Tibial artery (tissue), 4 donors: Measurements from ENCODE around the gene ZCCHC10.

Experiments used
- DNase-seq, 2 donors: peaks; one replicate each; pipeline ENCODE4 v3.0.0-alpha.2; 2019
- H3K27ac ChIP-seq, 2 donors: fragments of 200-600 bp; sonication (generic) in 1 of 2; 1 replicate in 1 of 2; 2 replicates in 1 of 2; pipeline ENCODE4 v1.5.1; 2018 to 2019; ENCODE audit warnings: mild to moderate bottlenecking in 1 of 2
- H3K27me3 ChIP-seq, 2 donors: fragments of 200-600 bp; sonication (generic) in 1 of 2; one replicate each; pipeline versions ENCODE4 v1.5.1 to v1.6.0; 2016 to 2019
- H3K36me3 ChIP-seq, 3 donors: fragments of 200-600 bp; sonication (generic) in 2 of 3; one replicate each; pipeline ENCODE4 v1.5.1; 2016 to 2019; ENCODE audit warnings: mild to moderate bottlenecking in 2 of 3
- H3K4me1 ChIP-seq, 4 donors: fragments of 200-600 bp; sonication (generic) in 2 of 4; 1 replicate in 3 of 4; 2 replicates in 1 of 4; pipeline ENCODE4 v1.5.1; 2016 to 2019
- H3K4me3 ChIP-seq, 2 donors: fragments of 200-600 bp; sonication (generic) in 1 of 2; 1 replicate in 1 of 2; 2 replicates in 1 of 2; pipeline ENCODE4 v1.5.1; 2018 to 2019; ENCODE audit warnings: mild to moderate bottlenecking in 2 of 2
- H3K9me3 ChIP-seq, 3 donors: fragments of 200-600 bp; sonication (generic) in 1 of 3; one replicate each; pipeline ENCODE4 v1.5.1; 2016 to 2019
- CTCF ChIP-seq, 2 experiments: fragments of 200-600 bp in 1 of 2; fragments of 450-650 bp in 1 of 2; IDR thresholded peaks; one replicate each; pipeline ENCODE4 v1.5.1; 2017 to 2019; ENCODE audit warnings: antibody characterized with exemption in 2 of 2, mild to moderate bottlenecking in 1 of 2, moderate library complexity in 1 of 2
- intact Hi-C: fragments of 100-400 bp; cut with DNase I; formaldehyde crosslinking; loops from one replicate; pipeline ENCODE4 v1.15.0; 2023; ENCODE audit warnings: low total_unique reads

The ZCCHC10 gene

GRCh38 chr5:132952829-132953228 is 73.5 kb downstream of the ZCCHC10 start:
- H3K27ac ChIP-seq = no peak overlapping the region
- no peak overlapping the region for H3K4me3 ChIP-seq
- no peak for DNase-seq
- H3K4me1 ChIP-seq = peaks cover 0 to 86% (median 37%) of the 10 kb centered on the region in 4 donors
- no peak for TF ChIP-seq CTCF (IDR thresholded peaks at IDR 0.05)
- intact Hi-C loops = no loop called here
- no peaks in the 10 kb centered on the region for H3K9me3 ChIP-seq
- no peaks in the 10 kb centered on the region for H3K27me3 ChIP-seq
- peaks cover 0 to 8% (median 6%) of the 10 kb centered on the region in 3 donors for H3K36me3 ChIP-seq

DNA sequence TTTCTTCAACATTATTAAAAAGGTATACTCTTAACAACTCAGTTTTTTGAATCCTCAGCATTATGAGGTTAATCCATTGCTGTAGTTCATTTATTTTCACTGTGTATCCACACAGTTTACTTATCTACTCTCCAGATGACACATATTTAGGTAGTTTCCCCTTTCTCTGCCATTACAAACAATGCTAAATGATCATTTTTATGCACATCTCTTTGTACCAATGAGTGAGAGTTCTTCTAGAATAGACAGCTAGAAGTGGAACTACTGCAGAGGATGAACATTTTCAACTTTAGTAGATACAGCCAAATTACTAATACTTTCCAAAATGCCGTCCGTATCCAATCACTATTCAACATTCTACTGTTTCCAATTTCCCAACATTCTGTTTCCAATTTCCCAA is 74.5 kb downstream of the ZCCHC10 start:
- Histone ChIP-seq H3K36me3 (peaks cover 0 to 8% (median 6%) of the 10 kb centered on the region in 3 donors), H3K4me1 (peaks cover 0 to 87% (median 38%) of the 10 kb centered on the region in 4 donors), H3K27ac (no peak overlapping the region), H3K9me3 (no peaks in the 10 kb centered on the region), H3K4me3 (no peak overlapping the region), H3K27me3 (no peaks in the 10 kb centered on the region)
- no peak for TF ChIP-seq CTCF (IDR thresholded peaks at IDR 0.05)
- intact Hi-C loops = no loop called here
- DNase-seq = no peak

DNA sequence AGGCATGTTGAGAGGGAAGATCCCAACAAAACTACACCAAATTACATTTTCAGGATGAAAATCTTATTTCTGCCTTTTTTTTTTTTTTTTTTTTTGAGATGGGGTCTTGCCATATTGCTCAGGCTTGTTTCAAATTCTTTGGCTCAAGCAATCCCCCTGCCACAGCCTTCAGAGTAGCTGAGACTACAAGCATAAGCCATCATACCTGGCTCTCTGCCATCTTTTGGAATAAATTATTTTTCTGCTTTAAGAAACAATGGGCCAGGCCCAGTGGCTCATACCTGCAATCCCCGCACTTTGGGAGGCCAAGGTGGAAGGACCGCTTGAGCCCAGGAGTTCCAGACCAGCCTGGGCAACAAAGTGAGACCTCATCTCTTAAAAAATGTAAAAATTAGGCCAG is 77.2 kb downstream of the ZCCHC10 start:
- intact Hi-C loops = no loop called here
- Histone ChIP-seq H3K9me3 (no peaks in the 10 kb centered on the region), H3K27ac (no peak overlapping the region), H3K4me1 (peaks cover 0 to 87% (median 38%) of the 10 kb centered on the region in 4 donors), H3K27me3 (no peaks in the 10 kb centered on the region), H3K36me3 (no peaks in the 10 kb centered on the region), H3K4me3 (no peak overlapping the region)
- no peak for DNase-seq
- no peak for TF ChIP-seq CTCF (IDR thresholded peaks at IDR 0.05)

GRCh38 chr5:132947671-132948070 is 78.7 kb downstream of the ZCCHC10 start:
- H3K36me3 ChIP-seq = no peaks in the 10 kb centered on the region
- H3K4me1 ChIP-seq = peaks cover 0 to 87% (median 32%) of the 10 kb centered on the region in 4 donors
- H3K4me3 ChIP-seq = no peak overlapping the region
- TF ChIP-seq CTCF (IDR thresholded peaks at IDR 0.05) = no peak
- H3K27me3 ChIP-seq = no peaks in the 10 kb centered on the region
- intact Hi-C loops = no loop called here
- DNase-seq = no peak
- H3K27ac ChIP-seq = no peak overlapping the region
- H3K9me3 ChIP-seq = no peaks in the 10 kb centered on the region
